Left lung (tissue), 10 donors: ENCODE results near the gene SLX9. TPM values are rescaled to one million over a fixed set of nuclear protein-coding genes. Genes with fewer than 3 reads are reported as not detected.

Experiments
- ATAC-seq: fragments of 200-7000 bp; cut with Tn5 transposase; one replicate; pipeline ENCODE4 v1.9.1; 2020; ENCODE audit warnings: moderate library complexity
- DNase-seq, 4 donors: peaks; one replicate each; pipeline ENCODE4 v3.0.0-alpha.2; 2013 to 2020
- H3K27ac ChIP-seq, 2 donors: fragments of 200-600 bp; sonication (generic) in 1 of 2; one replicate each; pipeline versions ENCODE4 v1.5.0 to v1.8.0; 2020 to 2021
- H3K27me3 ChIP-seq, 2 donors: fragments of 200-600 bp; sonication (generic) in 1 of 2; one replicate each; pipeline versions ENCODE4 v1.5.0 to v1.8.0; 2020 to 2021
- H3K36me3 ChIP-seq, 2 donors: fragments of 200-600 bp; sonication (generic) in 1 of 2; one replicate each; pipeline versions ENCODE4 v1.5.0 to v1.8.0; 2020 to 2021
- H3K4me1 ChIP-seq, 2 donors: fragments of 200-600 bp; one replicate each; pipeline ENCODE4 v1.8.0; 2021
- H3K4me3 ChIP-seq, 2 donors: fragments of 200-600 bp; sonication (generic) in 1 of 2; one replicate each; pipeline versions ENCODE4 v1.5.0 to v1.8.0; 2020 to 2021; ENCODE audit warnings: mild to moderate bottlenecking in 1 of 2
- H3K9me3 ChIP-seq, 2 donors: fragments of 200-600 bp; sonication (generic) in 1 of 2; one replicate each; pipeline versions ENCODE4 v1.5.0 to v1.8.0; 2020 to 2021
- CTCF ChIP-seq, 2 donors: fragments of 200-600 bp; sonication (generic) in 1 of 2; IDR thresholded peaks; one replicate each; pipeline versions ENCODE4 v1.5.0 to v1.8.0; 2021; ENCODE audit warnings: antibody characterized with exemption in 2 of 2
- intact Hi-C, 2 donors: fragments of 100-400 bp; cut with DNase I; formaldehyde crosslinking; loops; one replicate each; pipeline versions ENCODE4 v1.11.2 to v1.14.2; 2022
- polyA plus RNA-seq, 6 donors: library from polyadenylated mRNA; unstranded; fragments of 120-200 nt; gene quantifications; one replicate each; pipeline ENCODE4 v1.2.1, GENCODE V29; 2013; ENCODE audit not compliant: insufficient read length in 6 of 6
- total RNA-seq, 2 donors: library from RNA; stranded (reverse); fragmentation: NEBNext Ultra II Directional; extraction: Animal tissue kit (Norgen Biotek cat#: 25700); gene quantifications; one replicate each; pipeline ENCODE4 v1.2.1, GENCODE V29; 2021
- donor health status: DM: no; HTN: yes; CAD: no.
- donor health status: DM: no; HTN: no; CAD: no.

The SLX9 gene
- total and polyA plus RNA-seq, 8 donors: 11.5 to 29.6 (median 16.2) TPM

- Histone ChIP-seq H3K27ac (no peak overlapping the region), H3K4me1 (peaks cover under 1 to 5% of the 10 kb centered on the region in 2 donors), H3K4me3 (no peak overlapping the region), H3K36me3 (no peaks in the 10 kb centered on the region), H3K27me3 (no peaks in the 10 kb centered on the region), H3K9me3 (no peaks in the 10 kb centered on the region)
- intact Hi-C loops: no loop called here
- no peak for TF ChIP-seq CTCF (IDR thresholded peaks at IDR 0.05)
- ATAC-seq: no peak
- DNase-seq: peak in 2 of 4 donors; percentile 21 to 77
These were observed 48.2 kb downstream of the SLX9 start for GRCh38 chr21:44987886-44988606.

- TF ChIP-seq CTCF (IDR thresholded peaks at IDR 0.05): no peak
These were observed 49.0 kb downstream of the SLX9 start for GRCh38 chr21:44988607-44989536.

GRCh38 chr21:44989537-44989886 lies 49.7 kb downstream of the SLX9 start:
- DNase-seq (peak in 1 of 4 donors; percentile 48), ATAC-seq (no peak)
- no peak overlapping the region for H3K4me3 ChIP-seq
- no peaks in the 10 kb centered on the region for H3K9me3 ChIP-seq
- no peak for TF ChIP-seq CTCF (IDR thresholded peaks at IDR 0.05)
- intact Hi-C loops: no loop called here
- no peaks in the 10 kb centered on the region for H3K27me3 ChIP-seq
- peaks cover 0 to 5% of the 10 kb centered on the region in 2 donors for H3K4me1 ChIP-seq
- no peaks in the 10 kb centered on the region for H3K36me3 ChIP-seq
- no peak overlapping the region for H3K27ac ChIP-seq

More at GRCh38 chr21:44988607-44989536, 49.0 kb downstream of the SLX9 start:
- no peaks in the 10 kb centered on the region for H3K9me3 ChIP-seq
- no peaks in the 10 kb centered on the region for H3K36me3 ChIP-seq
- no peak overlapping the region for H3K4me3 ChIP-seq
- no peak overlapping the region for H3K27ac ChIP-seq
- ATAC-seq (no peak), DNase-seq (peak in 1 of 4 donors; percentile 49)
- peaks cover 0 to 5% of the 10 kb centered on the region in 2 donors for H3K4me1 ChIP-seq
- intact Hi-C loops: no loop called here
- no peaks in the 10 kb centered on the region for H3K27me3 ChIP-seq

GRCh38 chr21:44989943-44990780 lies 50.3 kb downstream of the SLX9 start:
- TF ChIP-seq CTCF (IDR thresholded peaks at IDR 0.05): no peak
- H3K4me3 ChIP-seq: no peak overlapping the region
- peaks cover 0 to 5% of the 10 kb centered on the region in 2 donors for H3K4me1 ChIP-seq
- no peak overlapping the region for H3K27ac ChIP-seq
- DNase-seq (peak in 1 of 4 donors; percentile 75), ATAC-seq (no peak)
- intact Hi-C loops: no loop called here
- no peaks in the 10 kb centered on the region for H3K9me3 ChIP-seq
- H3K27me3 ChIP-seq: no peaks in the 10 kb centered on the region
- H3K36me3 ChIP-seq: no peaks in the 10 kb centered on the region
